Activated T-helper 1 cell treated with anti-CD3 and anti-CD28 coated beads, Interleukin-12 subunit alpha, Interleukin-12 subunit beta, Interleukin-2, Interleukin-4 antibody, amounts not matched to agents 30 ng/mL and 10 ng/mL and 1 ng/mL, durations not matched to agents 14 hours and 24 hours and 36 hours (primary cell): Measurements from ENCODE around the gene FAM181A. TPM values are rescaled to one million over a fixed set of nuclear protein-coding genes. Genes with fewer than 3 reads are reported as not detected.
A peak's percentile ranks its signal among the peaks of the same experiment; 100 is the strongest.

Source experiments
- DNase-seq: peaks from one replicate; pipeline ENCODE4 v3.0.0; 2021; ENCODE audit warnings: low spot score
- H3K27ac Mint-ChIP-seq: one replicate; pipeline ENCODE4 v1.8.0; 2021; ENCODE audit warnings: mild to moderate bottlenecking, mixed read lengths
- H3K27me3 Mint-ChIP-seq: one replicate; pipeline ENCODE4 v1.8.0; 2022; ENCODE audit warnings: mild to moderate bottlenecking, moderate library complexity, mixed read lengths; ENCODE audit not compliant: insufficient read depth
- H3K36me3 Mint-ChIP-seq: one replicate; pipeline ENCODE4 v1.8.0; 2021; ENCODE audit warnings: low read depth, mixed read lengths
- H3K4me1 Mint-ChIP-seq: one replicate; pipeline ENCODE4 v1.8.0; 2021; ENCODE audit warnings: low read depth, mixed read lengths
- H3K4me3 Mint-ChIP-seq: one replicate; pipeline ENCODE4 v1.8.0; 2021; ENCODE audit warnings: mild to moderate bottlenecking, moderate library complexity, mixed read lengths
- H3K9me3 Mint-ChIP-seq: one replicate; pipeline ENCODE4 v1.8.0; 2021; ENCODE audit warnings: mixed read lengths
- intact Hi-C: fragments of 100-400 bp; cut with micrococcal nuclease; formaldehyde crosslinking; loops from one replicate; pipeline ENCODE4 v1.15.1; 2024
- total RNA-seq: library from RNA; stranded (reverse); gene quantifications from 2 replicates; pipeline ENCODE4 v1.2.3, GENCODE V29; 2022

Gene FAM181A
- total RNA-seq, 1 donor from 2014 or later = not detected

DNA sequence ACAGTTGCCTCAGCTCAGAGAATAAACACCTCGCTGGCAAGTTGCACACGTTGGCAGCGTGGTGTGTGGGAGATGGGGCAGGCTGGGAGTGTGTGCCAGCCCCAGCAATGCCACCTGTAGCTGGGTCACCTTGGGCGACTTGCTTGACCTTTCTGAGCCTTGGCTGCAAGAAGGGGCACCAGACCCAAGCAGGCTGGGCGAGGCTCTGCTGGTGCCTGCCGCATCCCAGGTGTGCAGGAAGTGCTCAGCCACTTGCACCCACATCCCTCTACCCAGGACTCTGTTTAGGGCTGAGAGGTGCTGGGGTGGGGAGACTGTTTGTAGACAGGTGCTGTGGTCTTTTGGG lies 629 bp downstream of the FAM181A start:
- intact Hi-C loops = no loop called here
- Mint-ChIP-seq H3K27me3 (peaks cover 3% of the 10 kb centered on the region), H3K4me1 (peaks cover 6% of the 10 kb centered on the region), H3K36me3 (peaks cover 3% of the 10 kb centered on the region), H3K9me3 (no peaks in the 10 kb centered on the region), H3K27ac (no peak overlapping the region), H3K4me3 (no peak overlapping the region)
- DNase-seq = no peak

GRCh38 chr14:93928184-93929047 lies 1.3 kb downstream of the FAM181A start:
- peaks cover 6% of the 10 kb centered on the region for H3K4me1 Mint-ChIP-seq
- H3K4me3 Mint-ChIP-seq = no peak overlapping the region
- H3K9me3 Mint-ChIP-seq = no peaks in the 10 kb centered on the region
- peaks cover 4% of the 10 kb centered on the region for H3K36me3 Mint-ChIP-seq
- DNase-seq = no peak
- H3K27ac Mint-ChIP-seq = no peak overlapping the region
- peaks cover 3% of the 10 kb centered on the region for H3K27me3 Mint-ChIP-seq
- intact Hi-C loops = no loop called here

GRCh38 chr14:93929048-93929535 lies 1.9 kb downstream of the FAM181A start:
- Mint-ChIP-seq H3K9me3 (no peaks in the 10 kb centered on the region), H3K36me3 (peaks cover 9% of the 10 kb centered on the region), H3K4me1 (peaks cover 6% of the 10 kb centered on the region), H3K4me3 (no peak overlapping the region), H3K27ac (no peak overlapping the region), H3K27me3 (peaks cover 3% of the 10 kb centered on the region)
- DNase-seq = no peak
- intact Hi-C loops = no loop called here

DNA sequence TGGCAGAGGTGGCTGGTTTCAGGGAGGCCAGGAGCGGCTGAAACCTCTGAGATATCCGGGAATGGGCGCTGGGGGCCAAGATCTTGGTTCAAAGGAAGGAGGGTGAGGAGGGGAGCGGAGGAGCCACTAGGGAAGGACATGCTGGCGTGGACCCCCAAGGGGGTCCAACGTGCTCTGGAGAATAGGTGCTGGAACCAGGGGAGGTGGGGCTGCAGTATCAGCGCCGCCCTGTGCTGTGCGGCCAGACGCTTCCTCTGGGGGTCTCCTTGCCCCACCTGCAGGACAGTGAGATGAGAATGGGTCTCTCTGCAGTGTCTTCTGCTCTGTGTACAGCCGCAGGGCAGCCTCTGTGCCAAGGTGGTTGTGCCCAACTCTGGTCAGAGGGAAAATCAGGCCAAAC lies 2.5 kb downstream of the FAM181A start:
- Mint-ChIP-seq H3K9me3 (no peaks in the 10 kb centered on the region), H3K4me1 (peaks cover 6% of the 10 kb centered on the region), H3K36me3 (peaks cover 12% of the 10 kb centered on the region), H3K27ac (no peak overlapping the region), H3K27me3 (peaks cover 3% of the 10 kb centered on the region), H3K4me3 (no peak overlapping the region)
- intact Hi-C loops = no loop called here
- no peak for DNase-seq

DNA sequence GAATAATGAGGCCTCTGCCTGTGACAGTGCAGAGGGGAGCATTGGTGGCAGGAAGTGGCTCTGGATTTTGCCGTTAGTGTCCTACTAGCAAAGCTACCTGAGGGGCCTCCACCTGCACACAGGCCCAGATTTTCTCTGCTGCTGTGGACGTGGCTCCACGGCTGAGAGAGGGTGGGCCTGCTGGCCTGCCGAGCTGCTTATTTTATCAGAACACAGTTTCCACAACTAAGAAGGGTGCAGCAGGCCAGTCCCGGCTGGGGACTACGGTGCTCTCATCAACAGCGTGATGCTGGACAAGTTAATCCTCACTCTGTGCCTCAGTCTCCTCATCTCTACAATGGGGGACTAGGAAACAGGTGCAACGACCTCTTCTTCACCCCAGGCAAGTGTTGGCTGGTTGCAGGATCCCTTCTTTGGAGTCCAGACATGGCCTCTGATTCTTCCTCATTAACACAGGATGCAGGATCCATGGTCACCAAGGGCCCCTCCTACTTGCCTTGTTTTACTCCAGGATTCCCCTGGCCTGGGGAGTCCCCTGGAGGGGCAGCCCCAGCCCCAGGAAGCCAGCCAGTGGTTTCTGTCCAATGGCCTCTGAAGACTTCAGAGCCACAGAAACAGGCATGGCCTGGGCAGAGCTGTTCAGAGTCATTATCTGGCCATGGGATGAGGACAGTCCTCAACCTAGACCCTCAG lies 3.3 kb downstream of the FAM181A start:
- Mint-ChIP-seq H3K27me3 (no peaks in the 10 kb centered on the region), H3K36me3 (peaks cover 18% of the 10 kb centered on the region), H3K27ac (no peak overlapping the region), H3K4me1 (peaks cover 6% of the 10 kb centered on the region), H3K9me3 (no peaks in the 10 kb centered on the region), H3K4me3 (no peak overlapping the region)
- no peak for DNase-seq
- intact Hi-C loops = no loop called here

GRCh38 chr14:93930989-93931307 lies 3.8 kb downstream of the FAM181A start:
- Mint-ChIP-seq H3K27me3 (no peaks in the 10 kb centered on the region), H3K4me1 (peaks cover 6% of the 10 kb centered on the region), H3K4me3 (no peak overlapping the region), H3K27ac (no peak overlapping the region), H3K9me3 (no peaks in the 10 kb centered on the region), H3K36me3 (peaks cover 20% of the 10 kb centered on the region)
- intact Hi-C loops = no loop called here
- DNase-seq = no peak

- no peaks in the 10 kb centered on the region for H3K27me3 Mint-ChIP-seq
- H3K36me3 Mint-ChIP-seq = peaks cover 27% of the 10 kb centered on the region
- H3K4me3 Mint-ChIP-seq = no peak overlapping the region
- intact Hi-C loops = no loop called here
- H3K9me3 Mint-ChIP-seq = no peaks in the 10 kb centered on the region
- no peak overlapping the region for H3K27ac Mint-ChIP-seq
- H3K4me1 Mint-ChIP-seq = peaks cover 11% of the 10 kb centered on the region
- no peak for DNase-seq
Measured at GRCh38 chr14:93932642-93933041, 5.5 kb downstream of the FAM181A start.

GRCh38 chr14:93935213-93935612 lies 8.1 kb downstream of the FAM181A start:
- intact Hi-C loops = no loop called here
- no peak overlapping the region for H3K4me3 Mint-ChIP-seq
- peaks cover 16% of the 10 kb centered on the region for H3K4me1 Mint-ChIP-seq
- H3K27me3 Mint-ChIP-seq = no peaks in the 10 kb centered on the region
- no peaks in the 10 kb centered on the region for H3K9me3 Mint-ChIP-seq
- DNase-seq = no peak
- H3K27ac Mint-ChIP-seq = no peak overlapping the region
- H3K36me3 Mint-ChIP-seq = peaks cover 33% of the 10 kb centered on the region

DNA sequence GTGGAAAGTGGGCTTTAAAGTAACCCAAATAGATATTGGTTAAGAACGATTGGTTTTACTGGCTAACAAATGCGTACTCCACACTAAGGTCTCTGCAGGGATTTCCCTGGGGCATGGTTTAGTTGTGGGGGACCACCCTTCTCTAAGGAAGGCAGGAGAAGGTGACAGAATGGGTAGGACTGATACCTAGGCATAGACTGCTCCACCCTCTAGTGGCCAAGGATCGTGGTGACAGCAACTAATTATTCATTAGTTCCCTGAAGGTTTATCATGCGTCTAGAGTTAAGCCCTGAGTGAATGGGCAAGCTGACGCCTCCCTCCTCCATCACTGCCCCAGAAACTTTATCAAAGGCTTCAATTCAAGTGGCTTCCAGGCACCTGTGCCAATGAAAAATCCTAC lies 9.1 kb downstream of the FAM181A start:
- Mint-ChIP-seq H3K4me3 (no peak overlapping the region), H3K9me3 (no peaks in the 10 kb centered on the region), H3K4me1 (peaks cover 21% of the 10 kb centered on the region), H3K27me3 (no peaks in the 10 kb centered on the region), H3K27ac (no peak overlapping the region), H3K36me3 (peaks cover 40% of the 10 kb centered on the region)
- intact Hi-C loops = no loop called here
- DNase-seq = no peak

GRCh38 chr14:93936926-93937325 lies 9.8 kb downstream of the FAM181A start:
- intact Hi-C loops = no loop called here
- Mint-ChIP-seq H3K36me3 (peaks cover 43% of the 10 kb centered on the region), H3K9me3 (no peaks in the 10 kb centered on the region), H3K27ac (no peak overlapping the region), H3K4me1 (peaks cover 24% of the 10 kb centered on the region), H3K4me3 (no peak overlapping the region), H3K27me3 (no peaks in the 10 kb centered on the region)
- DNase-seq = no peak

- peak overlapping the region; percentile 49 for H3K4me3 Mint-ChIP-seq
- H3K9me3 Mint-ChIP-seq = no peaks in the 10 kb centered on the region
- DNase-seq = no peak
- H3K36me3 Mint-ChIP-seq = peaks cover 45% of the 10 kb centered on the region
- H3K27ac Mint-ChIP-seq = no peak overlapping the region
- H3K4me1 Mint-ChIP-seq = peaks cover 24% of the 10 kb centered on the region
- intact Hi-C loops = no loop called here
- no peaks in the 10 kb centered on the region for H3K27me3 Mint-ChIP-seq
Measured at GRCh38 chr14:93937519-93937918, 10.4 kb downstream of the FAM181A start.

DNA sequence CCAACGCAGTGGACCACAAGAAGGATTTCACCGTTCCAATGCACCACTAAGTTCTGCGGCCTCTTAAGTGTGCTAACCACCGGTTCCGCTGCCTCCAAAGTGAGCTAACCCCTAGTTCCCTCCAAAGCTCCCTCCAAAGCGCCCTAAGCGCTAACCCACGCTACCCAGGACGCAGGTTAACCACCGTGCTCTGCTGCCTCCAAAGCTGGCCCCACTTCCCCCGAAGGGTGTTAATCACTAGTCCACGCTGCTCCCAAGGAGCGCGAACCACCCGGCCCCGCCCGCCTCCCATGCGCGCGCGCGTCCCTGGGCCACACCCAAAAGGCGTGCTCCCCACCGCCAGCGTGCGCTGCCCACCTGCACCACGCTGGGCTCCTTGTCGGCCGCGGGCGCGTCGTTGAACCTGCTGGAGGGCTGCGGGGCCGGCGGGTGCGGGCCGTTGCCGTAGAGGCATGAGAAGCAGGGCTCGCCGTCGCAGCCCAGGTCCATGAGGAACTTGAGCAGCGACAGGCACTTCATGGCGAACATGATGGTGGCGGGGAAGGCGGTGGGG lies 11.7 kb downstream of the FAM181A start:
- intact Hi-C loops = loop anchor here (1.0 to 2.0 kb wide), 8 partner anchors 20 to 242 kb away; partner anchors contain the start of genes ASB2, DDX24, IFI27L1 and OTUB2
- DNase-seq = no peak
- Mint-ChIP-seq H3K4me3 (peak overlapping the region; percentile 64), H3K4me1 (peaks cover 24% of the 10 kb centered on the region), H3K36me3 (peaks cover 42% of the 10 kb centered on the region), H3K27me3 (no peaks in the 10 kb centered on the region), H3K9me3 (no peaks in the 10 kb centered on the region), H3K27ac (no peak overlapping the region)
